ENCODE results near the gene FGF12.

- no peak for TF ChIP-seq POLR2A (IDR thresholded peaks at IDR 0.05)
- TF ChIP-seq, protein P1, sequence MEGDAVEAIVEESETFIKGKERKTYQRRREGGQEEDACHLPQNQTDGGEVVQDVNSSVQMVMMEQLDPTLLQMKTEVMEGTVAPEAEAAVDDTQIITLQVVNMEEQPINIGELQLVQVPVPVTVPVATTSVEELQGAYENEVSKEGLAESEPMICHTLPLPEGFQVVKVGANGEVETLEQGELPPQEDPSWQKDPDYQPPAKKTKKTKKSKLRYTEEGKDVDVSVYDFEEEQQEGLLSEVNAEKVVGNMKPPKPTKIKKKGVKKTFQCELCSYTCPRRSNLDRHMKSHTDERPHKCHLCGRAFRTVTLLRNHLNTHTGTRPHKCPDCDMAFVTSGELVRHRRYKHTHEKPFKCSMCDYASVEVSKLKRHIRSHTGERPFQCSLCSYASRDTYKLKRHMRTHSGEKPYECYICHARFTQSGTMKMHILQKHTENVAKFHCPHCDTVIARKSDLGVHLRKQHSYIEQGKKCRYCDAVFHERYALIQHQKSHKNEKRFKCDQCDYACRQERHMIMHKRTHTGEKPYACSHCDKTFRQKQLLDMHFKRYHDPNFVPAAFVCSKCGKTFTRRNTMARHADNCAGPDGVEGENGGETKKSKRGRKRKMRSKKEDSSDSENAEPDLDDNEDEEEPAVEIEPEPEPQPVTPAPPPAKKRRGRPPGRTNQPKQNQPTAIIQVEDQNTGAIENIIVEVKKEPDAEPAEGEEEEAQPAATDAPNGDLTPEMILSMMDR (IDR thresholded peaks at IDR 0.05 in 4 of 5, conservative IDR thresholded peaks at IDR 0.05 in 1 of 5): no peak
Measured at GRCh38 chr3:192637803-192638202, 89.5 kb downstream of the FGF12 start.
